Osteoblast (primary cell): ENCODE measurements around the gene AIMP1. TPM values are rescaled to one million over a fixed set of nuclear protein-coding genes. Genes with fewer than 3 reads are reported as not detected.

Source experiments
- DNase-seq: peaks from one replicate; pipeline ENCODE4 v3.0.0; 2011; ENCODE audit warnings: low spot score, mixed read lengths; ENCODE audit not compliant: insufficient read length; ENCODE audit errors: missing footprints
- H2AFZ ChIP-seq: 2 replicates; pipeline ENCODE4 v1.6.0; 2011; ENCODE audit warnings: mild to moderate bottlenecking, low read length
- H3K27ac ChIP-seq: 2 replicates; pipeline ENCODE4 v1.5.1; 2011; ENCODE audit warnings: mild to moderate bottlenecking, low read depth, low read length, moderate library complexity
- H3K27me3 ChIP-seq: 2 replicates; pipeline ENCODE4 v1.6.0; 2012; ENCODE audit warnings: mild to moderate bottlenecking, control low read depth, inconsistent platforms, low read length, moderate library complexity; ENCODE audit not compliant: insufficient read depth
- H3K36me3 ChIP-seq: 2 replicates; pipeline ENCODE4 v1.5.1; 2011; ENCODE audit warnings: mild to moderate bottlenecking, low read length, control low read depth, moderate library complexity; ENCODE audit not compliant: insufficient read depth
- H3K4me1 ChIP-seq: 2 replicates; pipeline ENCODE4 v1.5.1; 2011; ENCODE audit warnings: mild to moderate bottlenecking, low read length, control low read depth, moderate library complexity; ENCODE audit not compliant: insufficient read depth
- H3K4me2 ChIP-seq: 2 replicates; pipeline ENCODE4 v1.6.0; 2011; ENCODE audit warnings: mild to moderate bottlenecking, low read length; ENCODE audit not compliant: insufficient read depth
- H3K4me3 ChIP-seq: fragments of 200-600 bp; sonication (generic); 3 replicates; pipeline ENCODE4 v1.5.1; 2012; ENCODE audit warnings: mild to moderate bottlenecking, low read length, inconsistent platforms; ENCODE audit not compliant: insufficient read depth
- H3K79me2 ChIP-seq: 2 replicates; pipeline ENCODE4 v1.6.0; 2012; ENCODE audit warnings: mild to moderate bottlenecking, low read length, control low read depth, inconsistent platforms; ENCODE audit not compliant: insufficient read depth
- H3K9me3 ChIP-seq: 2 replicates; pipeline ENCODE4 v1.5.1; 2011; ENCODE audit warnings: low read depth, low read length, control low read depth
- H4K20me1 ChIP-seq: 2 replicates; pipeline ENCODE4 v1.6.0; 2012; ENCODE audit warnings: mild to moderate bottlenecking, low read length, control low read depth; ENCODE audit not compliant: insufficient read depth
- CTCF ChIP-seq: IDR thresholded peaks from 2 replicates; pipeline ENCODE4 v1.5.1; 2011; ENCODE audit warnings: mild to moderate bottlenecking, low read depth, low read length, moderate library complexity; ENCODE audit errors: extremely low read depth
- total RNA-seq: library from RNA; depleted of rRNA; stranded (reverse); fragments of >200 nt; gene quantifications from 2 replicates; pipeline ENCODE4 v1.2.3, GENCODE V29; 2012

The AIMP1 gene
- total RNA-seq, 1 donor = 27.9 TPM

- H3K27me3 ChIP-seq = no peaks in the 10 kb centered on the region
- peaks cover 7% of the 10 kb centered on the region for H3K79me2 ChIP-seq
- no peak overlapping the region for H2AFZ ChIP-seq
- H4K20me1 ChIP-seq = no peaks in the 10 kb centered on the region
- H3K4me2 ChIP-seq = no peak overlapping the region
- H3K36me3 ChIP-seq = no peaks in the 10 kb centered on the region
- H3K4me1 ChIP-seq = peaks cover 7% of the 10 kb centered on the region
- DNase-seq = no peak
- H3K27ac ChIP-seq = no peak overlapping the region
- TF ChIP-seq CTCF = no peak
- H3K4me3 ChIP-seq = no peak overlapping the region
- no peaks in the 10 kb centered on the region for H3K9me3 ChIP-seq
Observed at GRCh38 chr4:106273831-106274230, 42.5 kb upstream of the AIMP1 start.

GRCh38 chr4:106277140-106277675 lies 39.1 kb upstream of the AIMP1 start:
- H3K9me3 ChIP-seq = no peaks in the 10 kb centered on the region
- no peak overlapping the region for H3K4me3 ChIP-seq
- no peak overlapping the region for H2AFZ ChIP-seq
- peaks cover 7% of the 10 kb centered on the region for H3K4me1 ChIP-seq
- no peaks in the 10 kb centered on the region for H3K36me3 ChIP-seq
- DNase-seq = no peak
- TF ChIP-seq CTCF = no peak
- peak overlapping the region; percentile 20 for H3K4me2 ChIP-seq
- H3K27ac ChIP-seq = no peak overlapping the region
- no peaks in the 10 kb centered on the region for H4K20me1 ChIP-seq
- no peaks in the 10 kb centered on the region for H3K27me3 ChIP-seq
- H3K79me2 ChIP-seq = peaks cover 4% of the 10 kb centered on the region

- Histone ChIP-seq H3K27ac (no peak overlapping the region), H2AFZ (no peak overlapping the region), H3K4me2 (no peak overlapping the region), H3K4me3 (no peak overlapping the region), H3K27me3 (no peaks in the 10 kb centered on the region), H4K20me1 (no peaks in the 10 kb centered on the region), H3K36me3 (no peaks in the 10 kb centered on the region), H3K4me1 (no peaks in the 10 kb centered on the region), H3K9me3 (no peaks in the 10 kb centered on the region), H3K79me2 (peaks cover 2% of the 10 kb centered on the region)
- no peak for TF ChIP-seq CTCF
- no peak for DNase-seq
Observed at GRCh38 chr4:106284227-106284626, 32.1 kb upstream of the AIMP1 start.

GRCh38 chr4:106286611-106287010 lies 29.7 kb upstream of the AIMP1 start:
- H3K36me3 ChIP-seq = no peaks in the 10 kb centered on the region
- H4K20me1 ChIP-seq = no peaks in the 10 kb centered on the region
- TF ChIP-seq CTCF = no peak
- H3K4me3 ChIP-seq = no peak overlapping the region
- H2AFZ ChIP-seq = no peak overlapping the region
- H3K79me2 ChIP-seq = peaks cover 2% of the 10 kb centered on the region
- H3K4me2 ChIP-seq = no peak overlapping the region
- peaks cover 3% of the 10 kb centered on the region for H3K4me1 ChIP-seq
- H3K27ac ChIP-seq = peak overlapping the region; percentile 8
- no peaks in the 10 kb centered on the region for H3K27me3 ChIP-seq
- H3K9me3 ChIP-seq = no peaks in the 10 kb centered on the region
- DNase-seq = no peak
